ENCODE data around the gene ELANE.
"Not testable (repeated sequence)": the region's sequence is repeated elsewhere in the genome, so short reads cannot be mapped to it uniquely, and the experiment has no call there.

ELANE gene

DNA sequence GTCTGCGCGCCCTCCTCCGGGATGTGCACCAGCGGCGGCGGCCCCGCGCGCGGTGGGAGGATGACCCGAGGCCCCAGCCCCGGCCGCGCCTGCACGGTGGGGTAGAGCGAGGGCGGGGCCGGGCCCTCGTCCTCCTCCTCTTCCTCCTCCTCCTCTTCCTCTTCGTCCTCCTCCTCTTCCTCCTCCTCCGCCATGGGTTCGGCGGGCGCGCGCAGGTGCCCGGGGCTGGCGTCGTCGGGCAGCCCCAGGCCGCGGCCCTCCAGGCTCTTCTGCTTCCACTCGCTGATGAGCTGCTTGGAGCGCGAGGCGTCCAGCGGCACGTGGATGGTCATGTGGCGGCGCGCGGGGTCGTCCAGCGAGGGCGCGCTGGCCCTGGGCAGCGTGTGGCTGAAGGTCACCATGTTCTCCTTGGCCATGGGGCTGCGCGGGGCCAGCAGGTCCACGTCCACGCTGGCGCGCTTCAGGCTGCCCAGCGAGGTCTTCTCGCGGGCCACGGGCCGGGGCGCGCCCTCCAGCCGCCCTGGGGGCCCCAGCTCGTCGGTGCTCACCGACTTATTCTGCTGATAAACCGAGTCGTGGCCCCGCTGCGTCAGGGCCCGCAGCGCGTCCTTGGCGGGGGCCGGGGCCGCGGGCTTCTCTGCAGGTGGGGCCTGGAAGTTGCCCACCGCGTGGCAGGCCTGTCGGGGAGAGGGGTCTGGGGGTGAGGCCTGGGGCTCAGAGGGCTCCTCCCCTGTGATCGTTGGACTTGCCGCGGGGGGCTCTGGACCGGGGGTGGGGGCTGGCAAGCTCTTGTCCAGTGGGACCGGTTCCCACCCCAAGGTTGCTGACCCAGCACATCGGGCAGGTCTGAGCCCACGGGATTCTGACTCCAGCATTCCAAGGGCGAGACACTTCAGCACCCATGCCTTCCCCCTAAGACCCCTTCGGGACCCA is 38.6 kb upstream of the ELANE start:
- no peak overlapping the region for H3K27ac ChIP-seq
- no peak for DNase-seq (ENCODE audit: low read depth, low spot score)

DNA sequence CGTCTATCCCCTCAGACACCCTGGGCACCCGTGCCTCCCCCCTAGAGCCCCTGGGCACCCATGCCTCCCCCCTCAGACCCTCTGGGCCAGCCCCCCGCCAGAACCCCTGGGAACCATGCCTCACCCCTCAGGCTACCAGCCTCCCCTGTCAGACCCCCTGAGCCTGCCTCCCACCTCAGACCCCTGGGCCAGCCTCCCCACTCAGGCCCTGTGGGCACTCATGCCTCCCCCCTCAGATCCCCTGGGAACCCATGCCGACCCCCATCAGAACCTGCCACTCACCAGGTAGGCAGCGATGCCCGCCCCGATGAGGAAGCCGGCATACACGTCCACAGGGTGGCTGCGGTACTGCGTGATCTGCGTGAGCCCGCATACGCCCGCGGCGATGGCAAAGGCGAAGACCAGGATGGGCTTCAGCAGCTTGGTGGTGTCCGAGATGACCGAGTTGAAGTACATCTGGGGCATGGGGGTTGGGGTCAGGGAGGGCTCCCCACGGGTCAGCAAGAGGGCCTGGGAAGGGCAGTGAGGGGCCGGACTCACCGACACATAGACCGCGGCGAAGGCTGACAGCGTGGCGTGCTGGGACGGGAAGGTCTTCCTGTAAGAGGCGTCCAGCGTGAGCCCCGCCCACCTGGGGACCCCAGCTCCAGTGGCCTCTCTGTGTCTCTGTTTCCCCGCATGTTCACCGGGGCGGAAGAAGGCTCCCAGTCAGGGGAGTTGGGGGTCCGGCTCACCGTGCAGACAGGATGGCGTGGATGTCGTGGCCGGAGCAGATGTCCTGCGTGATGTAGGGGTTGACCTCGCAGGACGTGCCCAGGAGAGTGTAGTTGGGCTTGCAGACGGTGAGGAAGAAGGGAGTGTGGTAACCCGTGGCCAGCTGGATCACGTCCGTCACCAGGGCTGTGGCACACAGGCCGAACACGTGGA is 37.7 kb upstream of the ELANE start:
- DNase-seq (ENCODE audit: low read depth, low spot score), result no peak
- H3K27ac ChIP-seq, result no peak overlapping the region

DNA sequence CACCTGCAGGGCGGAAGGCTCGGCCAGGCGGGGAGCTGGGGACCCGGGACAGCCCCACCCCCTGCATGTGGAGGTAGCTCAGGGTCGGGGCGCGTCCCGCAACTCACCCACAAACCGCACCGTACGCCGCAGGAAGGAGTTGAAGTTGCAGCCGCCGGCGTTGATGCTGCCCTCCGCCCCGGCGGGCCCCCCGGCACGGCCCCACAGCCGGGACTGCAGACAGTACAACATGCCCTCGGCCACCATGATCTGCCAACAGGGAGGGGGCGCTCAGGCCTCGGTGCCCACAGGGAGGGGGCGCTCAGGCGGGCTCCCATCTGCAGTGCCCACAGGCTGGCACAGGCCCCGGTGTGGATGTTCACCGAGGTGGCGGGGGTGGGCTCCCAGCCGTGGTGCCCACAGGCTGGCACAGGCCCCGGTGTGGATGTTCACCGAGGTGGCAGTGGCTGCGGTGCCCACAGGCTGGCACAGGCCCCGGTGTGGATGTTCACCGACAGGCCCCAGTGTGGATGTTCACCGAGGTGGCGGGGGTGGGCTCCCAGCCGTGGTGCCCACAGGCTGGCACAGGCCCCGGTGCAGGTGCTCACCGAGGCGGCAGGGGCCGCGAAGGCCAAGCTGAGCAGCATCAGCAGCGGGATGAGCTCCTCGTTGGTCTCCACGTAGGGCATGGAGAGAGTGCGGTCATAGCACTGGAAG is 36.9 kb upstream of the ELANE start:
- no peak for DNase-seq (ENCODE audit: low read depth, low spot score)
- no peak overlapping the region for H3K27ac ChIP-seq

DNA sequence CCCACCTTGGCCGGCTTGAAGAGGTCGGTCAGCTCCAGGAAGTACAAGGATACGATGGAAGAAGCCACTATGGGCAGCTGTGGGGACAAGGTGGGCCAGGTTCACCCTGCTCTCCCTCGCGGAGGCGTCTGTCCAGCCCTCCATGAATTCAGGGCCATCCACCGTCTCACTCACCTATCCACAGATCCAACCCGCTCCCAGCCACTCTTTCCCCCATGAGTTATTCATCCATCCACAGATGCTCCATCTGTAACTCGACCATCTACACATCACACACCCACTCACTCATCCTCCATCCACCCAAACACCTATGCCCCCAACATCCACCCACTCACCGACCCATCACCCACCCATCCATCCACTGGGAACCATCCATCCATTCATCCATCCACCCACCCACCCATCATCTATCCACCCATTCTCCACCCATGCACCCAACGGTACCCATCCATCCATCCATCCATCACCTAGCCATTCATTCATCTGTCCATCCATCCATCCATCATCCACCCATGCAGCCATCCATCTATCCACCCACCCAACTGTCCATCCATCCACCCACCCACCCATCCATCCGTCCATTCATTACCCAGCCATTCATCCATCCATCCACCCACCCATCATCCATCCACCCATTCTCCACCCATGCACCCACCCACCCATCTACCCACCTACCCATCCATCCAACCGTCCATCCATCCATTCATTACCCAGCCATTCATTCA is 36.2 kb upstream of the ELANE start:
- no peak for DNase-seq (ENCODE audit: low read depth, low spot score)
- H3K27ac ChIP-seq, result no peak overlapping the region

DNA sequence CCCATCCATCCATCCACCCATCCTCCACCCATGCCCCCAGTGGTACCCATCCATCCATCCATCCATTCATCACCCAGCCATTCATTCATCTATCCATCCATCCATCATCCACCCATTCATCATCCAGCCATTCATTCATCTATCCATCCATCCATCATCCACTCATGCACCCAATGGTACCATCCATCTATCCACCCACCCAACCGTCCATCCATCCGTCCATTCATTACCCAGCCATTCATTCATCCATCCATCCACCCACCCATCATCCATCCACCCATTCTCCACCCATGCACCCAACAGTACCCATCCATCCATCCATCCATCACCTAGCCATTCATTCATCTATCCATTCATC is 35.6 kb upstream of the ELANE start:
- no peak for DNase-seq (ENCODE audit: low read depth, low spot score)
- H3K27ac ChIP-seq, result no peak overlapping the region

DNA sequence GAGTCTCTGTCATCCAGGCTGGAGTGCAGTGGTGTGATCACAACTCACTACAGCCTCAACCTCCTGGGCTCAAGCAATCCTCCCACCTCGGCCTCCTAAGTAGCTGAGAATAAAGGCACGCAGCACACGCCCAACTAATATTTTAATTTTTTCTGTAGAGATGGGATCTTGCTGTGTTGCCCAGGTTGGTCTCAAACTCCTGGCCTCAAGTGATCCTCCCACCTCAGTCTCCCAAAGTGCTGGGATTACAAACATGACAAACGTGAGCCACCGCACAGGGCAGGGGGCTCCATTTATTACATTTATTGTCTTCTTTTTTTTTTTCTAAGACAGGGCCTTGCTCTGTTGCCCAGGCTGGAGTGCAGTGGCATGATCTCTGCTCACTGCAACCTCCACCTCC is 31.9 kb upstream of the ELANE start:
- DNase-seq (ENCODE audit: low read depth, low spot score); H3K27ac ChIP-seq: not testable (repeated sequence)

DNA sequence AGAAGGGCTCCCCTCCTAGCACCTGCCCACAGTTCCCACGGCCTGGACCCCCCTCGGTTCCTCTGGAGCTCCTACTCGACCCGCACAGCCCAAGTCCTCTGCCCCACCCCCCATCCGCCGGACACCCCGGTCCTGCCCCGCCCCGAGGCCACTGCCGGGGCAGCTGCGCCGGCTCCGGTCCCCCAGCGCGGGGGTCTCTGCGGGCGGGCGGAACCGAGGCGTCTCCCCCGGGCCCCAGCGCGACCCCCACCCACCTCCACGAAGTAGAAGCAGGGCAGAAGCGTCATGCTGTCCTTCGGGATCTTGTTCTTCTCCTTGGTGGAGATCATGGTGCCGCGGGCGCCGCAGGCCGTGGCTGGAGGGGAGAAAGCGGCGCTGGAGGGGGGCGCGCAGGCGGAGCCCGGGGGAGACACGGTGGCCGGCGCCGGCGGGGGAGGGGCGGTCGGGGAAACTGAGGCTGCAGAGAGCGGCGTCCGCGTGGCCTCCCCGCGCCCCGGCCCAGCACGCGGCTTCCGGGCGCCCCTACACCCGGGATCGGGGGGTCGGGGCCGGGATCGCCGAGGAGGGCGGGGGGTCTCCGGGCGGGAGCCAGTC is 30.8 kb upstream of the ELANE start:
- no peak overlapping the region for H3K27ac ChIP-seq
- no peak for DNase-seq (ENCODE audit: low read depth, low spot score)

DNA sequence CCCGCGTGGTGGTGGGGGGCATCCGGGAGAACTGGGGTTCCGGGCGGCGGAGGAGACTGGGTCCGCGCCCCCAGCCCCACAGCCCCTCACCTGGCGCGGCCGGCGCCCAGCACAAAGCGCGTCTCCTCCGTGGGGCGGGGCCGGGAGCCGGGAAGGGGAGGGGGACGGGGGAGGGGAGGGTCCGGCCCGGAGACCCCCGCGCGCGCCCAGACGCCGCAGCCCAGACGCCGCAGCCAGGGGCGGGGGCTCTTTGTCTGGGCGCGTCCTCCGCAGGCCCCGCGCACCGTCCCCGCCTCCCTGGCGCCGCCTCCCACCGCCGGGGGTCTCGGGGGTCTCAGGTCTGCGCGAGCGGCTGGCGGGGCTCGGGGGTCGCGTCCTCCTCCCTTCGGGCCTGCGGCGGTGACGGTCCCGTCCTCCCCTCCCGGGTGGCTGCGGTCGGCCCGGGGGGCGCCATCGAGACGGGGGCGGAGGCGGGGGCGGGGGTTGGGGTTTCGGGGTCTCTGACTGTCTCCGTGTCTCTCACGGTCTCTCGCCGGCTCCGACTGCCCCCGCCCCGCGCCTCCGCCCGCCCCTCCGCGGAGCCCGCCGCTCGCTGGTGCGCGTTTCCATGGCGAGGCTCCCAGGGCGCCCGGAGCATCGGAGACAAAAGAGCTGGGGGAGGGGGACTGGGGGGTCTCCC is 30.1 kb upstream of the ELANE start, which contains the start of gene PLPPR3:
Gene PLPPR3, minus strand, starts transcription at position 131 of the 679 bp plus-strand sequence. CDS start 396 bp downstream, outside the sequence.
- no peak within 1 kb of the TSS for H3K27ac ChIP-seq
- no peak for DNase-seq (ENCODE audit: low read depth, low spot score)

DNA sequence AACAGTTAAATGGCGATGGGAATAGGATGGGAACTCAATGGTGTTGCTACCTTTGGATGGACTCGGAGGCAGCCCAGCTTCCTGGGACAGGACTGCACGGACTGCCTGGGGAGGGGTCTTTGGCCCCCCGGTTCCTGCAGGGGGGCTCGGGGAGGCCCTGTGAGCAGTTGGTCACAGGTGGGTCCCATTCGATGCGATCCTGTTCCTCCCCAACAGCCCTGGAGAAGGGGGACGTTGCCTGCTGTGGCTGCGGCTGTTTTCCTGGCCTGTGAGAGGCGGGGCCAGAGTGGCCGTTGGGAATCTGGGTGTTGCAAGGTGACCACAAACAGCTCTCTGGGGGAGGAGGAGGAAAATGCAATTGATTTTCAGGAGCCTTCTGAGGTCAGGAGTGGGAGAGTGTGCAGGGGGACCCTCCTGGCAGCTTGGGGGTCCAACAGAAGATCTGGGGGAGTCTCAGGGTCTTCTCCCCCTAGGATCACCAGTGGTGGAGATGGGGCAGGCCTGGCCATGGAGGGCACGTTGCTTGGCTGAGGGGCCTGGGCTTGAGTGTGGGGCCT is 28.5 kb upstream of the ELANE start:
- no peak for DNase-seq (ENCODE audit: low read depth, low spot score)
- no peak overlapping the region for H3K27ac ChIP-seq

DNA sequence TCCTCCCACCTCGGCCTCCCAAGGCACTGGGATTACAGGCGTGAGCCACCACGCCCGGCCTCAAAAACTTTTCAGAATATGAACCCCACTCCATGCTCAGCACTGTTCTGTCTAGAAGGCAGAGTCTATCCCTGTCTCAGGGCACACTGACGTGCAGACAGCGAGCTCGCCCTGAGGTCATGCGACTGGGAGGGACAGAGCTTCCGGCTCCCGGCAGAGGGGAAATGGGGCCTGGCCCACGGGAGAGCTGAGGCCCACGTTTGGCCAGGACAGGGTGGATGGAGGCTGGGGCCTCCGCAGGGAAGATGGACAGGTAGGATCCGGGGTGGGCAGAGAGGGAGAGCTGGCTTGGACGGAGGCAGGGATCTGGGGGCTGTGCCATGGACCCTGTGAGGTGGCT is 27.2 kb upstream of the ELANE start:
- no peak for DNase-seq (ENCODE audit: low read depth, low spot score)
- H3K27ac ChIP-seq, result no peak overlapping the region

DNA sequence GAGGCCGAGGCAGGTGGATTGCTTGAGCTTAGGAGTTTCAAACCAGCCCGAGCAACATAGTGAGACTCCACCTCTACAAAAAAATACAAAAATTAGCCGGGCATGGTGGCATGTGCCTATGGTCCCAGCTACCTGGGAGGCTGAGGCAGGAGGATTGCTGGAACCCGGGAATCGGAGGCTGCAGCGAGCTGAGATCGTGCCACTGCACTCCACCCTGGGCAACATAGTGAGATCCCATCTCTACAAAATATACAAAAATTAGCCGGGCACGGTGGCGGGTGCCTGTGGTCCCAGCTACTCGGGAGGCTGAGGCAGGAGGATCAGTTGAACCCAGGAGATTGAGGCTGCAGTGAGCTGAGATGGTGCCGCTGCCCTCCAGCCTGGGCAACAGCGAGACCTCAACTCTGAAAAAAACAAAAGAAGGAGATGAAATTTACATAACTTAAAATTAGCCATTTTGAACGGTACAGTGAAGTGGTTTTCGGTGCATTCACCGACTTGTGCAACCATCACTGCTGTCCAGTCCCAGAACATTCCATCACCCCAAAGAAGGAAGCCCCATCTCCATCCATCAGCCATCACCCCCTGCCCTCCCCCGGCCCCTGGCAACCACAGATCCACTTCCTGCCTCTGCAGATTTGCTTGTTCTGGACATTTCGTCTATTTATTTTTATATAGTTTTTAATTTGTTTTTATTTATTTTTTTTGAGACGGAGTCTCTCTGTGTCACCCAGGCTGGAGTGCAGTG is 26.0 kb upstream of the ELANE start:
- DNase-seq (ENCODE audit: low read depth, low spot score), result no peak
- H3K27ac ChIP-seq, result no peak overlapping the region

DNA sequence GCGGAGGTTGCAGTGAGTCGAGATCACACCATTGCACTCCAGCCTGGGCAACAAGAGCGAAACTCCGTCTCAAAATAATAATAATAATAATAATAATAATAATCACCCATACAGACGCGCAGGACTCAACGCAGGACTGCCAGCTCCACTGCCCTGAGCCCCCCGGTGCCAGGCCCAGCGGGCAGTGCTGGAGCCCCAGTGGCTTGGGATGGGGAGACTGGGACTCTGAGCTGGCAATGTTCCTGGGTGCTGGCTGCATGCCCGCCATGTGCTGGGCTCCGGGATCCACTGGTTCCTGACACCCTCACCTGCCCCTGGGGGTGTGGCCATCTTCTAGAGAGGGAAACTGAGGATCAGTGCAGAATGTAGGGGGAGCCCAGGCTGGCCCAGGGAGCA is 24.8 kb upstream of the ELANE start:
- H3K27ac ChIP-seq, result no peak overlapping the region
- DNase-seq (ENCODE audit: low read depth, low spot score), result no peak

DNA sequence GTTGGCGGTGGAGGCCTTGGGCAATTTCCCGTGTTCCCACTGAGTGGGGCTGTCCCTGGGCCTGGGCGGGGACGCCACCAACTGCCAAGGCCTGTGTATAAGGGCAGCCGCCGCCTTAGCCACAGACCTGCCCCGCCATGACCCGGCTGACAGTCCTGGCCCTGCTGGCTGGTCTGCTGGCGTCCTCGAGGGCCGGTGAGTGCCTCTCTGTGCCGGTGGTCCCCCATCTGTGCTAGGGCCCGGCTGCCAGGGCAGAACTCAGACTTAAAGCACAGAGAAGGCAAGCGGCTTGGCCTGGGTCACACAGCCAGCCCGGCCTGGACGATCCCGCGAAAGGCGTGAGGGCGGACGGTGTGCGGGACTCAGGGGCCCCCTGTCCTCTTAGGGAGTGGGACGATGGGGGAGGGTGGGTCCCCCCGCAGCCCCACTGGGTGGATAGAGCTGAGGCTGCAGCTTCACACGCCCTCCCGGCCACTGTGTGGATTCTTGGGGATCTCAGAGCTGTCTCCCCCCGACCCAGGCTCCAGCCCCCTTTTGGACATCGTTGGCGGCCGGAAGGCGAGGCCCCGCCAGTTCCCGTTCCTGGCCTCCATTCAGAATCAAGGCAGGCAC is 24.3 kb upstream of the ELANE start, which contains the start of gene AZU1:
Gene AZU1, plus strand, starts transcription at position 128 of the 612 bp plus-strand sequence. Its CDS starts 10 bp downstream, at position 138.
- DNase-seq (ENCODE audit: low read depth, low spot score), result no peak
- H3K27ac ChIP-seq, result no peak within 1 kb of the TSS

DNA sequence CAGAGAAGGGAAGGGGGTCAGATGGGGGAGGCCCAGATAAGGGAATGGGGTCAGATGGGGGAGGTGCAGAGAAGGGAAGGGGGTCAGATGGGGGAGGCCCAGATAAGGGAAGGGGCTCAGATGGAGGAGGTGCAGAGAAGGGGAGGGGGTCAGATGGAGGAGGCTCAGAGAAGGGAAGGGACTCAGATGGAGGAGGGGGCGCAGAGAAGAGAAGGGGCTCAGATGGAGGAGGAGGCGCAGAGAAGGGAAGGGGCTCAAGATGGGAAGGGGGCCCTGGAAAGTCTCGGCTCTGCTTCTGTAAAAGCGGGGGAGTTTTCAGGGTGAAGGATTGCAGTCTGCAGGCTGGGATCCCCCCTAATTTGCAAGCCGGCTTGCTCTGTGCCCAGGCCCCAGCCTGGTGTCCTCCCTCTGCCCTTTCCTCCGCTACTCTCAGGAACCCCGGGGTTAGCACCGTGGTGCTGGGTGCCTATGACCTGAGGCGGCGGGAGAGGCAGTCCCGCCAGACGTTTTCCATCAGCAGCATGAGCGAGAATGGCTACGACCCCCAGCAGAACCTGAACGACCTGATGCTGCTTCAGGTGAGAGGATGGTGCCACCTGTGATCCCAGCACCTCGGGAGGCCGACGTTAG is 22.9 kb upstream of the ELANE start:
- no peak for DNase-seq (ENCODE audit: low read depth, low spot score)
- no peak overlapping the region for H3K27ac ChIP-seq

DNA sequence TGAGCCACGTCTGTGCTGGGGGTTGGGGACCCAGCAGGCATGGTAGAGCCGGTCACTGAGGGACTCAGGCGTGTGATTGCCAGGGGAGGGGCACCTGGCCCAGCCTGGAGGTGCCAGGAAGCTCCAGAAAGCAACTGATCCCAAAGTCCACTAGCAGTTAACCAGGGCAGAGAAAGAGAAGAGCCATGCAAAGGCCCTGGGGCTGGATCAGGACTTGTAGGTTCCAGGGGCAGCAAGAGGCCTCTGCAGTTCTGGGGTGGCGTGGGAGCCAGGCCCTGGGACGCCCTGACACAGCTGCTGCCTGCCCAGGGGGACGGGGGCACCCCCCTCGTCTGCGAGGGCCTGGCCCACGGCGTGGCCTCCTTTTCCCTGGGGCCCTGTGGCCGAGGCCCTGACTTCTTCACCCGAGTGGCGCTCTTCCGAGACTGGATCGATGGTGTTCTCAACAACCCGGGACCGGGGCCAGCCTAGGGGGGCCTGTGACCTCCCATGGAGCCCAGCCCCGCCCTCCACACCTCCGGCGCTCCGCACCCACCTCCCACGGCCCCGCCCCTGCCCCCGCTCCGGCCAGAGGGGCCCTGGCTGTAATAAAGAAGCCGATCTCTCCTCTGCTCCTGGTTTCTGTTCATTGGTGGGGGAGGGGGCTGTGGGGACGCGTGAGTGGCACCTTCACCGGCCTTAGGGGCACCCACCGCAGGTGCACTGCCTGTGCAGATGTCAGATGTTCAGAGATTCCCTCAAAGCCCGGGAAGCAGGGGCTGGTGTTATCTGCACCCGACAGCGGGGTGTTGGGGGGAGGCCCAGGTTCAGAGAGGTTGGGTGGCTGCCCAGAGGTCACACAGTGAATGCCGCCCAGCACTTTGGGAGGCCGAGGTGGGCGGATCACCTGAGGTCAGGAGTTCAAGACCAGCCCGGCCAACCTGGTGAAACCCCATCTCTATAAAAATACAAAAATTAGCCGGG is 20.4 kb upstream of the ELANE start:
- no peak for DNase-seq (ENCODE audit: low read depth, low spot score)
- H3K27ac ChIP-seq, result no peak overlapping the region

DNA sequence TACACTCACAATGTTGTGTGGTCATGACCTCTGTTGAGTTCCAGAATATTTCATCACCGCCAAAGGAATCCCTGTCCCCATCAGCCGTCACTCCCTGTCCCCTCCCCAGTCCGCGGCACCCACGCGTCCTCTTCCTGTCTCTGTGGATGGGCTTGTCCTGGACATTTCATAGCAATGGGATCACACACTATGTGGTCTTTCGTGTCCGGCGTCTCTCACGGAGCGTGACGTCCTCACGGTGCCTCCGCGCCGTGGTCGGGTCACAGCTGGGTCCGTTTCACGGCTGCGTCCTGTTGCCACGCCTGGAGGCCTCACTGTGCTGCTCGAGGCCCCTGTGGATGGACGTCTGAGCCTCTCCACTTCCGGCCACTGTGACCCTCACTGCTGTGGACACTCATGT is 17.9 kb upstream of the ELANE start:
- no peak for DNase-seq (ENCODE audit: low read depth, low spot score)
- no peak overlapping the region for H3K27ac ChIP-seq

Measured in epithelial cell of prostate (primary cell).